Stimulated activated CD4-positive, alpha-beta T cell treated with anti-CD3 and anti-CD28 coated beads, Interleukin-15, amount 100 ng/mL, for 48 hours (primary cell): ENCODE data around the gene SETBP1.
A peak's percentile ranks its signal among the peaks of the same experiment; 100 is the strongest.

ENCODE experiments used
- DNase-seq, 2 donors: peaks; one replicate each; pipeline ENCODE4 v3.0.0-alpha.2; 2020; ENCODE audit warnings: low read depth in 2 of 2

The SETBP1 gene

DNA sequence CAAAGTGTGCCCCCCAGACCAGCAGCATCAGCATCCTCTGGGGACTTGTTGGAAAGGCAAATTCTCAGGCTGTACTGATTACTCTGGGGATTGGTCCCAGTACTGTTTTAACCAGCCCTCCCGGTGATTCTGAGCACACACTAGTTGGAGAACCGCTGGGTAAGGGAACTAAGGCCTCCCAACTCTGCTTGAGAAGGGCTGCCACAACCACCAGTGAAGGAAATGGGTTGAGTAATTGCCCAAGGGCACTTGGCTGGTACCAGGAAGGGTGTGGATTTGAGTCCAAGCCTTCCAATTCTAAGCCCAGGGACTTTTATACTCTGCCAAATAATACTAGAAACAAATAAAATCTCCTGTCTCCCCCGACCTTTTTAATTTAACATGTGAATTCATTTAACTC is 219.9 kb downstream of the SETBP1 start:
- DNase-seq = no peak

DNA sequence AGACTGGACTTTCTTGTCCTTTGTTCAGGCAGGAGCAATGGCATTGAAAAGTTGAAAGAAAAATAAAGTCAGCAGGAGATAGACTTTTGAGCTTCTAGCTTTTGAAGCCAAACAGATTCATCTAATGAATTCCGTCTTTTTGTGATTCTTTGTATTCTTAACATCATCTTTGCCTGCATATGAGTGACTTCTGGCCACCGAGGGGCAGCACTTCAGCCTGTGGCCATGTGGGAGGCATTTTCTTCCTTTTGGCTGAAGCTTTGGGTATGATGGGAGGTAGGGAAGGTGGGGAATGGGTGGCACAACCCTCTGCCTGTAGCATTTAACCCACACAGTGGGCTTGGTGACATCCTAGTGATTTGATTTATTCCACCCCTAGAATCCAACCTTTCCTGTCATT is 220.6 kb downstream of the SETBP1 start:
- no peak for DNase-seq

DNA sequence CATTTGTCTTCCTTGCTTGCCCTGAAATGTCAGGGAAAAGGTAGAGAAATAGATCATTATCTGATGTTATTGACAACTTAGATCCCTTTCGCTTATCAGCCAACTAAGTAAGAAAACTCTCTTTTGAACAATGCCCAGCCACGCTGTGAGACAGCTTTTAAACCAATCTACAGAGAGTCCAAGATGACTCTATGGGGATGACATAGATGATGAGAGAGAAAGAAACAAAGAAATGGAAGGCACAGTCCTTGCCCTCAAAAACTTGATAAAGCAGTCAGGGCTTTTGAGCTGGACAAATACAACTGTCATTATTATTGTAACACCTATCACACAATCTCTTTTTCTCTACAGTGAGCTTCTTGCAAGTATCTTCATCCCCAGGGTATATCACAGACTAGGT is 222.6 kb downstream of the SETBP1 start:
- DNase-seq = no peak

- DNase-seq = no peak
These were observed 224.1 kb downstream of the SETBP1 start for GRCh38 chr18:44904768-44905167.

DNA sequence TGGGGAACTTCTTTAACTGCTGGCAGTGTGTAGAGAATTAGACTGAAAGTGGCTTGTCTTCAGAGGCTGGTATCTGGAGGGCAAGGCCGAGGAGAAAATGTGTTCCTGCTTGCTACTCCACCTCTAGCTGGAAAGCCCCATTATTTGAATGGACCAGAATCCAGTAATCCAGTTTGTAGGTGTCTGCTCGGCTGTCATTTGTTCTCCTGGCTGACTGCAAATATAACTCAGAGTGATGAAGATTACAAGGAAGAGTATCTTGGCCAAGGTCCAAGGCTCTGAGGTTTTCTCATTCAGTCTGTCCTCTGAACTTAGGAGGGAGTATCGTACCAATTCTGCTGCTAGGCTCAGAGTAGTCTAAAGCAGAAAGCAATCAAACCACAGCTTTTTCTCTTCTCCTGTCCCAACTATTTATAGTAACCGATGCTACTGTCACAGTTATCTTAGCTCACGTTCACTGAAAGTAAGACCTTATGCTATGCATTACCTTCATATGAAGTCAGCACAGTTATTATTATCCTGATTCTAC is 228.6 kb downstream of the SETBP1 start:
- DNase-seq = no peak

DNA sequence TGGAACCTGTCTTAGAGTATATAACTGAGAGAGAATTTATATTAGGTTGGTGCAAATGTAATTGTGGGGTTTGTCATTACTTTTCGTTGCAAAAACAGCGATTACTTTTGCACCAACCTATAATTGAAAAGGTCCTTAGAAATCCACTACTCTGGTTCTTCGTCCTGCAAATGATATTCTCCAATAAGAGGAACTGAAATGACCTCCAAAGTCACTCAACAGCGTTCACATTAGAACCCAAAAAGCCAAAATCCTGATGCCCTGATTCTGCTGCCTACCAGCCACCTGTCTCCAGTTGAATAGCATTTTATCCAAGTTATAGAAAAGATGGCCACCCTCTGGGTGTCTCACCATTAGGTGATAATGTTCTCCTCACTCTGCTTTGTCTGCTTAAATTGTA is 230.6 kb downstream of the SETBP1 start:
- no peak for DNase-seq

- no peak for DNase-seq
These were observed 231.1 kb downstream of the SETBP1 start for GRCh38 chr18:44911773-44912172.

DNA sequence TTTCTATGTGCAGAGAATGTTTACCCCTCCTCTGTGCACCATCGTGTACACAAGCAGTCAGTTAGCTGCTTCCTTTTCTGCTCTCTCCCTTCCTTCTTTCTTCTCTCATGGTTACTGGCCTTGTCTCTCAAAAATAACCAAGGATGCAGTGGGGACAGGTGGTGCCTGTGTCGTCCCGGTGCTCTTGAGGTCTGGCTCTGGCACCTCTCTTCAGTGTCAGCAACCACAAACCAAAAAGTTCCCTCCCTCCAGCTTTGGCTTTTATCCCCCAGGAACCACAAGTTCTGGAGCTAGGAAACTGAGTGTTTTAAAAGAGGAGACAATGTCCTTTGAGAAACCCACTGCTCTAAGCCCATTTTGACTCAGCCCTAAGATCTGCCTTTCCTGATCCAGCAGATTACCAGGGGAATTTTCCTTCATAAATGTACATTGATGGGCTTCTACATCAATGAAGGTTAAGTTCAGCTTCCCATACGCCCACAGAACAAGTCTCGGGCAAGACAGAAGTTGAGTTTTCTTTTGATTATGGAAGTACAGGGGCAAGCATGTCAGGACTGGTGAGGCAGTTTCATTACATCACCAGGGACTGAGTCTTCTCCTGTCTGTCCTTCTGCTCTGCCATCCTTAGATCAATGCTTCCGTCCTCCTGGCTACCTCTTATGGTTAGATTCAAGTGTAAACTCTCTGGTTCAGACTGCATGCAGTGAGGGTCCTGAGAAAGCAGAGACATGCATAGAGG is 232.2 kb downstream of the SETBP1 start:
- DNase-seq = no peak

- no peak for DNase-seq
These were observed 233.3 kb downstream of the SETBP1 start for GRCh38 chr18:44914028-44914427.

GRCh38 chr18:44915213-44915612 is 234.5 kb downstream of the SETBP1 start:
- DNase-seq = no peak

DNA sequence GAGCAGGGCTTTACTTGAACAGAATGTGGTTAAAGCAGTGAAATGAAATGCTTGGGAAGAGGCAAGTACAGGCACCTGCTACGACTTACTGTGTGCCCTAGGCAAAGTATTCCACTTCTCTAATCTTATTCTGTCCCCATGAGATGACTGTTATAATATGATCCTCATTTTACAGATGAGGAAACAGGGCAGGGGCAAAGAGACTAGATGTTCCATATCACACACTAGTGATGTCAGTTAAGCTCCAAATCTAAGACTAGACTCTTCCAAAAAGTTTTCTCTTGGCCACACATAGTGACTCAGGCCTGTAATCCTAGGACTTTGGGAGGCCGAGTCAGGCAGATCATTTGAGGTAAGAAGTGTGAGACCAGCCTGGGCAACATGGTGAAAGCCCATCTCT is 235.0 kb downstream of the SETBP1 start:
- no peak for DNase-seq

DNA sequence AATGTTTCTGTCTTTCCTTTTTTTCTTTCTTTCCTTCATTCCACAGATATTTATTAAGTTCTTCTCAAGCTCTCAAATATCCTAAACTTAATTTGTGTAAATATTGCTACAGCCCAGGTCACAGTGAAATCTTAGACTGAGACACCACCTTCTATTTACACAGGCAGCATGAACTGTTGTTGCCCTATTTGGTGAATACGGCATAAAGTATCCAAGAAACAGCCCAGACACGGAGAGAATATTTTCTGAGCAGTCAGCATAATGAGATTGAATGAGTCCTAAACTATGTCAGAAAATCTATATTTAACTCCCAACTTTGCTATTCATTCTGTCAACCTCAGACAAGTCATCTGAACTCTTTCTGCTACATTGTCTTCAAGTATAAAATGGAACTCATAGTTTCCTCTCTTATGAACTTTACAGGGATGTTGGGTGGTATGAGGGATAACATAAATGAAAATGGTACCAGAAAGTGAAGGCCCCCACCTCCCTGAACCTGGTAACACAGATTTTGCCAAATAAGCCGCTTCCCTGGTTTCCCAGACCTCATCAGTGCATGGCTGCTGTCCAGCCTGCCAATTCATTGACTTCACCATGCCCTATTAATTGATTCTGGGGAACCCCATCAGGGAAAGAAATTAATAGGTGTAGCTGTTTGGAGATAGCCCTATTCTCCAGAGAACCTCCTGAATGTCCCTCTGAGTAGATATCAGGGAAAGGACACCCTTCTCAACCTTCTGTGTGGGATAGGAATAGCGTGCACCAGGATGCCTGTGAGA is 235.9 kb downstream of the SETBP1 start:
- no peak for DNase-seq

- no peak for DNase-seq
These were observed 236.8 kb downstream of the SETBP1 start for GRCh38 chr18:44917216-44918141.

DNA sequence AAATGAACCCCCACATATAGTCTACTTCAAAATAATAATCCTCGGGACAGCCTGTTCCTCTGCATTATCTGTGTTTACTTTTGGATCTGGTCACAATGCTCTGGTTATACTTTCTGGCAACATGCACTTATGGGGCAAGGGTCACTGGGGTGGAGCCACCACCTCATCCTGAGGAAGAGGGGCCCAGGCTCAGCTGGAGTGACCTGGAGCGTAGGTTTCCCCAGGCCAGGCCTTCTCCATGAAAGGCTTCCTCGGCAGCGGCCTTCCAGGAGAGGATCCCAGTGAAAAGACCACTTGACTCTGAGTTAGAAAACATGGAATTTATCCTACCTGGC is 237.4 kb downstream of the SETBP1 start:
- no peak for DNase-seq

GRCh38 chr18:44920441-44920840 is 239.8 kb downstream of the SETBP1 start:
- DNase-seq = no peak

- no peak for DNase-seq
These were observed 241.3 kb downstream of the SETBP1 start for GRCh38 chr18:44921974-44922373.

DNA sequence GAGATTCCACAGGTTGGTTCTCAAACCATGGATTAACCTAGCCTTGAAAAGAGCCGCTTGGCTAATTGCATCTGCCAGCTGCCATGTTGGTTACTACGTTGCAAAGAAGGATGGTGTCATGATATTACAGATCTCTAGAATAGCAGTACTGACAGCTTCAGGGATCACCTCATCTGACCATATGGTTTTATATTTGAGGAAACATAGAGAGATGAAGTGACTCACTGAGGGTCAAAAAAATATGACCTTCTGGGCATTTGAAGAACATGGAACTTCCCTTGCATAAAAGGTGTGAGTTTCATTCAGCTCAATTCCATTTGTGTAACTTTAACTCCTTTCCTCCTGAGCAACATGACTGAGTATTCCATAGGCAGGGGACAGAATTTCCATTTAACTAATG is 242.3 kb downstream of the SETBP1 start:
- no peak for DNase-seq

GRCh38 chr18:44924785-44925499 is 244.3 kb downstream of the SETBP1 start:
- DNase-seq = no peak

DNA sequence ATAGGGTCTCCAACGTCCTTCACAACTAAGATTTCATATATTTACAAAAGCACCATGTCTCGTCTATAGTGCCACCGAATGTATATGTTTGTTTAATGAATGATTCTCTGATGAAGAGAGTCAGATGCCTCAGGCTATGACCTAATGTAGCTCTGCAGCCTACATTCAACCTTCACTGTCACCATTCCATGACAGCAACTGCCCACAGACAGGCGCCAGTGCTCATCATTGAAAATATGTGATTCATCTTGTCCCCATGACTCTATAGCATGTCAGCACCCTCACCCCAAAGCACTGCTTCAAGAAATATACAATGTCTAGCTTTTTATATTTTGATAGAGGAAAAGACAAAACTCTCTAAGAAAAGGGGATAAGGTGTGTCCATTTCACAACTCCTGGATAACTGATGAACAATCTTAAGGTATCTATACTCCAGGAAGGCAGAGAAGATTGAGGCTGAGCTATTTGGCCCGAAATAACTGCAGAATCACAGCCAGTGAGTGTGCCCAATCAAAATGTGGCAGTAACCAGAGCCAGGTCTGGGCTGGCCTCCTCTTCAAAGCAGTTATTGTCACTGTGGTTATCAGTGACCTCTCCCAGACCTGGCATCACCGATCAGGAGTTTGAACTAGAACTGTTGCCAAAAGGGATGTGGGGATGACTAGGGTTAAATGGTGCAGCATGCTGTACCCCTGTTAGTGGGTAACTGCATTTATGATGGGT is 246.6 kb downstream of the SETBP1 start:
- peak; percentile 10 to 14 for DNase-seq

- DNase-seq = no peak
These were observed 254.2 kb downstream of the SETBP1 start for GRCh38 chr18:44934901-44935300.

GRCh38 chr18:44935455-44935854 is 254.8 kb downstream of the SETBP1 start:
- no peak for DNase-seq
